ENCODE data around the gene RRM2.
A peak's percentile ranks its signal among the peaks of the same experiment; 100 is the strongest.

RRM2 gene

DNA sequence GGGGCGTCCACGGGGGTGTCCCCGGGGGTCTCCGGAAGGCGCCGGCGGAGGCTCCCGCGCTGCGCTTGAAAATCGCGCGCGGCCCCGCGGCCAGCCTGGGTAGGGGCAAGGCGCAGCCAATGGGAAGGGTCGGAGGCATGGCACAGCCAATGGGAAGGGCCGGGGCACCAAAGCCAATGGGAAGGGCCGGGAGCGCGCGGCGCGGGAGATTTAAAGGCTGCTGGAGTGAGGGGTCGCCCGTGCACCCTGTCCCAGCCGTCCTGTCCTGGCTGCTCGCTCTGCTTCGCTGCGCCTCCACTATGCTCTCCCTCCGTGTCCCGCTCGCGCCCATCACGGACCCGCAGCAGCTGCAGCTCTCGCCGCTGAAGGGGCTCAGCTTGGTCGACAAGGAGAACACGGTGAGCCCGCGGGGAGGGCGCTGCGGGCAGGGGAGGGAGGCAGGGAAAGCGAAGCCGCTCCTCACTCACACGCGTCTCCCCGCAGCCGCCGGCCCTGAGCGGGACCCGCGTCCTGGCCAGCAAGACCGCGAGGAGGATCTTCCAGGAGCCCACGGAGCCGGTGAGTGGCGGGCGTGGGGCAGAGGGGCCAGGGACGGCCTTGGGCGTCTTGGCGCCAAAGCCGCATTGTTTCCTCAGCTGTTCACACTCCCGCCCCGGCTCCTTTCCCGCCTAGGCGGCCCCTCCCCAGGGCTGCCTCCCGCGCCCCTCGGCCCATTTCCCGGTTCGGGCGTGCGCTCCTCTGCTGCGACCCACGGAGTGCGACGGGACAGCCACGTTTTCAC lies at the start of gene RRM2:
RRM2 (plus strand) TSS at position 240 of the 781 bp plus-strand sequence; CDS start at position 300, 60 bp downstream.
- DNase-seq (ENCODE audit: low read depth), result peak; percentile 82

DNA sequence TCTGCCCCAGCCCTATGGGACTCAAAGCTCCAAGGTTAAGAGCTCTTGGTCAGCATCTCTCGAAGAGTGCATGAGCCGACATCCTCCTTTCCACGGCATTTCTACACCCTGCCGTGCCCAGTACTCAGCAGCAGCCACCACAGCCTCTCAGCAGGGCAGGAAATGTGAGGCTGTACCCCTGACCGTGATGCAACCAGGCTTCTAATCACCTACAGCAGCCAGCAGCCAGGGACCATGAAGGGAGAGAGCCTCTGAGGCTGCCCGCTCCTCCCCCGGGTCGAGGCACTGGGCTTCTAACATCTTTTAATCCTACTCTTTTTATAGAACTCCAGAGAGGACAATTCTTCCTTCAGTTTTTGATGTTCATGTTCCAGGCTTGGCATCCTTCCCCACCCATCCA lies 48.8 kb upstream of the RRM2 start:
- no peak for DNase-seq (ENCODE audit: low read depth)

DNA sequence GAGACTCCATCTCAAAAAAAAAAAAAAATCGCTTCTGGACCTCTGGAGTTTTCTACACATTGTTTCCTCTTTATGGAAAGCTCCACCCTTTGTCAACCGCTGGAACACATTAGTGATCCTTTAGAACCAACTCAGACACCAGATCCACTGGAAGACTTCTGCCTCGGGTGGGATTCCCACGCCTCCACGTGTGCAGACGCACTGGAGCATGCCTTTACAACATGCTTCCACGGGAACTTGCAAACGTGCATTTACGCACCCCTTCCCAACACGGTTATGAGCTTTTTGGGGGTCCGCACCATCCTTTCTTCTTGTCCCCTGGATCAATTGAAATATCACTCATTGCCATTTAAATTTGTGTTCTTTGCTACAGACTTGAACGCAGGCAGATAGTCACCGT lies 47.4 kb upstream of the RRM2 start:
- no peak for DNase-seq (ENCODE audit: low read depth)

DNA sequence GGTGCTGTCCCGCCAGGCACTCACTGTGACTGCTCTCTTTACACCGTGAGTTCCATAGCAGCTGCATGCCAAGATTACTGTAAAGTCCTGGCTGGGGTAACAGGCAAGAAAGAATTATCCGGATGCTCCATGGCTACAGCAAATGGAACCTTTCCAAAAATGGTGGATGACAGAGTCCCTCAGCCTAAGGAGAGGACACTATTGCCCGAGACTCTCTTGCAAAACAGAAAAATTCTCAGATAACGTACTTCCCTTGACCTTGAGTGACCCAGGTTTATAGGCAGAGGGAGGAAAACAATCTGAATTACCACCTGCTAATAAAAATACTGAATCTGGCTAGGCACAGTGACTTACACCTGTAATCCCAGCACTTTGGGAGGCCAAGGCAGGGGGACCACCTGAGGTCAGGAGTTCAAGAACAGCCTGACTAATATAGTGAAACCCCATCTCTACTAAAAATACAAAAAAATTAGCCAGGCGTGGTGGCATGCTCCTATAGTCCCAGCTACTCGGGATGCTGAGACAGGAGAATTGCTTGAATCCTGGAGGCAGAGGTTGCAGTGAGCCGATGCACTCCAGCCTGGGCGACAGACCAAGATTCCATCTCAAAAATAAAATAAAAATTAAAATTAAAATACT lies 46.8 kb upstream of the RRM2 start:
- DNase-seq (ENCODE audit: low read depth), result no peak

DNA sequence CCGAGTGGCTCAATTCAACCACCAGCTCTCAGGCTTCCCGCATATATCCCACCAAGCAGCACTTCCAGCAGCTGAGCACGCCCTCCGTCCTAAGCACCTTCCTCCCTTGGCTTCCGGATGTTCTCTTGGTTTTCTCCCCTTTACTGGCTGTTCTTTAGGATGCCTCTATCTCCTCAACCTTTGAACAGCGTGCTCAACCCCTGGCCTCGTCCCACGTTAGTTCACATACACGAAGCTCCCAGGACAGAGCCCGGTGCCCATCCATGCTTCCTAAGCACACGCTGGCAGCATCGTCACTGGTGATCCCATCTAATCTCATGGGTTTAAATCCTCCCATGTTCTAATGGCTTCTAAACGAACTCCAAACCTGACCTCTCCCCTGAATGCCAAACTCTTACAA lies 46.0 kb upstream of the RRM2 start:
- DNase-seq (ENCODE audit: low read depth), result no peak

DNA sequence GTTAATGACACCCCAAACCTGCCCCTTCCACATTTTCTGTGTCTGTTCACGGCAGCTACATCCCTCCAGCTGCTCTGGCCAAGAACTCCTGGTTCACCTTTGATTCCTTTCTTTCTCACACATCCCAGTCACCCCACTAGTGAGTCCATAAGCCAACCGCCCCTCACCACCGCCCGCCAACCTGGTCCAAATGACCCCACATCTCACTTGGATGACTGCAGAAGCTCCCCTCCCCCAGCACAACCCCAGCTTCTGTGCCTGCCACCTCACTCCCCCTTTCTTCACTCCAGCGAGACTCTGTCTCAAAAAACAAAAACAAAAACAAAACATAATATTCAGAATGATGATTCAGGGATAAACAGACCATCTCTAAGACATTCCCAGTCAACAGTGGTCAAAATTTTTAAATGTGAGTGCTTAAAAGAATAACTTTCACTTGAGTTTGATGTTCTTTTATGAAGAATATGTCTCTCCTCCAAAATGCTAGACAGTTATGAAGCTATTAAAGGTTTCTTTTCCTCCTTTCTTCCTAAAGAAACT lies 45.5 kb upstream of the RRM2 start:
- DNase-seq (ENCODE audit: low read depth), result no peak

DNA sequence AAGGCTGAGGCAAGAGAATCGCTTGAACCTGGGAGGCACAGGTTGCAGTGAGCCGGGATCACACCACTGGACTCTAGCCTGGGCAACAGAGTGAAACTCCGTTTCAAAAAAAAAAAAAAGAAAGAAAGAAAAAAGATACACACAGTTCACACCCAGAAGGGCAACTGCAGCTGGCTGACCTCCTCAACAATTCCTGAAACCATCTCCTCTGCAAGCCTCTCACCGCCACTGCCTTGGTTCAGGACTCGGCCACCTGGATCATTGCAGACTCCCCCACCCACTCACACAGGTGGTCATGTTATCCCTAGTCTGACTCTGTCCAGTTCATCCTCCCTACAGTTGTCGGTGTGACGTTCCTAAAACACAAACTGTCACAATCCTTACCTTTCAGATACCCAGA lies 44.5 kb upstream of the RRM2 start:
- DNase-seq (ENCODE audit: low read depth), result no peak

DNA sequence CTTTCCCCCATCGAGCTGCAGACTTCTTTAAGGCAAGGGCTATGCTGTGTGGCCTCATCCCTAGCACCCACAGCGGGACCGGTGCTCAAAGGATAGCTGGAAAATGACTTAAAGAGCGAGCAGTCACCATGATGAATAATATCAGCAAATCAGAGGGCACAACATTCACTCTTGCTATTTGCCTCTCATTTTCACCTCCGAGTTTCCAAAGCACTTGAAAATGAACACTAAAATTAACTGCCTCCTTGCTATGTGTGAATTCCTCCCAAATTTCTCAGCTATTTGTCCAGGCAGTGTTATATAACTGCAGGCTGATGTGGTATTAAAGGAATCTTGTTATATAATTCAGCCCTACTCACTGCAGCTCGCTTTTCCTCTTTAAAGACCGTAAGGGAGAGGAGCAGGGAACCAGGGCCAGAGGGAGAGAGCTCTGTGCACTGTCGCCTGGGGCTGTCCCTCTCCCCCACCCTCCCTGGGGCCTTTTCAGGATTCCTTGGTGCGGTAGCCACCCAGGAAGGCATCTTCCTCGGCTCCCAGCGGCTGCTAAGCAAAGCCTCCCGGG lies 43.8 kb upstream of the RRM2 start:
- no peak for DNase-seq (ENCODE audit: low read depth)

DNA sequence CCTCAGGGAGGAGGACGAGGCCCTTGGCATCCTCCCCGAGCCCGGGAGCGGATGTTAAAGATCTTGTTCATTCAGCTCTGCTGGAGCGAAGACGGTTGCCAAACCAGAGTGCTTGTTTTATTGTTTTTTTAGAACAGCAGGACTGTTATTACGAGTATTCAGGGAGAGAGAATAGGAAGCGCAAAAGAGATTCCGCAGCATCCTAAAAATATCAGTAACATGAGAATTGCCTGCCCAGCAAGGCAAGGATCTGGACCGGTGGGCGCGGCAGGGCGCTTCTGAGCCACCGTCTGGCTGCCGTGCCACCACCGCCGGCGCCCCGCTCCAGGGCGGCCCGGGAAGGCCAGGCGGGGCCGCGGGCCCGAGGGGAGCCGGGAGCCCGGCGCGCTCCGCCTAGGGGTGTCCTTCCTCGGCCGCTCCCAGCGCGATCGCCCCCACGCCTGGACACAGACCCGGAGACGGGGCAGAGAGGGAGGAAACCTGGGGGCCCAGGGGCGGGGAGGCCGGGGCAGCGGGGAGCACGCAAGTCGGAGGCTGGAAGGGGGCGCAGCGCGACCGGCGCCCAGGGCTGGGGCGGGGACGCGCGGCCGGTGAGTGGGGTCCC lies 43.2 kb upstream of the RRM2 start:
- no peak for DNase-seq (ENCODE audit: low read depth)

DNA sequence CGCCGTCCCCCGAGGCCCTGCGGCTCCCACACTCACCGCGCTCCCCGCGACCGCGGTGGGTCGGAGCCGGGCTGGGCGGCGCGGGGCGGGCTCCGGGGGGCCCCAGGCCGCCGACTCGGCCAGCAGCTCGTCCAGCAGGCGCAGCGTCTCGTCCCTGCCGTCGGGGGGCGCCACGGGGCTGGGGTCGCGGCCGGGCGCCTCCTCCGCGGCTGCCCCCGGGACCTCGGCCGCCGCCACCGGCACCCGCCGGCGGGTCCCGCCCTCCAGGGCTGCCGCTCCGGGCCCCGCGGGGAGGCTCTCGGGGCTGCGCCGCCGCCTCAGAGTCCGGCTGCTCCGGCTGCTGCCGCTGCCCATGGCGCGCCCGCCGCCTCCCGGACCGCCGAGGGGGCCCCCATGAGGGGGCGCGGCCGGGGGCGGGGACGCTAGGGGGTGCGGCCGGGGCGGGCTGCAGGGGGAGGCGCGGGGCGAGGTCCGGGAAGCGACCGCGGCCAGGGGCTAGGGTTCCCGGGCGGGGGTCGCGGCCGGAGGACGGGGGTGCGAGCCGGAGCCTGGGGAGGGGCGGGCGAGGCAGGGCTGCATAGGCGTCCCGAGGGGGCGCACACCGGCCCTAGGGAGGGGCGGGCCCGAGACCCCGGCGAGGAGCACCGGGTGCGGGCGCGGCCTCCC lies 42.5 kb upstream of the RRM2 start, which contains the start of gene CYS1:
CYS1 (minus strand) TSS at position 542 of the 666 bp plus-strand sequence; CDS start at position 354, 188 bp downstream.
- DNase-seq (ENCODE audit: low read depth), result no peak

DNA sequence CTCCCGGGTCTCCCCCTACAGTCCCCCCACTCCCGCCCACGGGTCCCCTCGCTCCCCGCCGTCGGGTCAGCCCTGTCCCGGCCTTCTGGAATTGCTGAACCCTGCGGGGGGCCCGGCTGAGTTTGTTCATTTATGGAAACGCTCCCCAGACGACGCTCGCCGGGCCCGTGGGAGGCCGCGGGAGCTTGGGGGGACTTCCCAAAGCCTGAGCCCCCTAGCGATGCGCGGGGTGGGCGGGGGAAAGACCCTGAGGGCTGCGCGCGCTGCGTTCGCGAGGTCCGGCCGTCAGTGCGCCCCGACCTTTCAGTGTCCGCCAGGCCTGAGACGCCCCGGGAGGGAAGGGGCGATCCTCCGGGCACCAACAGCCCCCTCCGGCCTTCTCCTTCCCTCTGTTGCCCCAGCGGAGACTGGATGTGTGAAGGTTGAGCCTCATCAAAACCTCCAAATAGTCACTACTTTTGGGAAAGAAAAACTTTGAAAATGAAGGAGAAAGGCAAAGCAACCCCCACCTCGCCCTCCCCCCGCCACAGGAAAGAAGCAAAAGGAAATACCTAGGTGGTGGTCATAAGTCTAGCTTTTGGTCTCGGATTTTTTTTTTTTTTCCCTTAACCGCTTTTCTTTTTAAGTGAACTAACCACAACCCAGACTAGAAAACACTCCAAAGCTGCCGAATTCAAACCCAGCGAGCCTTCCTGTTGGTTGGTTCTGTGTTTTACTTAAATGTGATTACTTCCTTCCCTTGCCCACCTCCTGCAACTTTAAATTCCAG lies 41.8 kb upstream of the RRM2 start:
- no peak for DNase-seq (ENCODE audit: low read depth)

DNA sequence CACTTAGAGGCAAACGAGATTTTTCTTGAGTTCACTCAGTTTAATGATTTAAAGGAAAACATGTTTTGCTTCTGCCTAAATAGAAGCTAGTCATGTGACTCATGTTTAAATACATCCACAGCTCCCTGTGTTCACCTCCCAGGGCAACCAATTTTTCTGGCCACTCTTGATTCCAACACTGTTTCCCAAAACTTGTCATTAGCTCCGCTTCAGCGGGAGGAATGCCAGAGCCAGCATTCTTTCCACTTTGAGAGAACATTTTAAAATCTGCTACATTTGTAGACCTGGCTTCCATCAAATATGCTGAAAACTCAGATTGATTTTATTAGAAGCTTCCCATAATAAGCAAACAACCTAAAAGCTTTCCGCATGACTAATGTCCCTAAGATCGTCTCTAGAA lies 39.5 kb upstream of the RRM2 start:
- DNase-seq (ENCODE audit: low read depth), result no peak

DNA sequence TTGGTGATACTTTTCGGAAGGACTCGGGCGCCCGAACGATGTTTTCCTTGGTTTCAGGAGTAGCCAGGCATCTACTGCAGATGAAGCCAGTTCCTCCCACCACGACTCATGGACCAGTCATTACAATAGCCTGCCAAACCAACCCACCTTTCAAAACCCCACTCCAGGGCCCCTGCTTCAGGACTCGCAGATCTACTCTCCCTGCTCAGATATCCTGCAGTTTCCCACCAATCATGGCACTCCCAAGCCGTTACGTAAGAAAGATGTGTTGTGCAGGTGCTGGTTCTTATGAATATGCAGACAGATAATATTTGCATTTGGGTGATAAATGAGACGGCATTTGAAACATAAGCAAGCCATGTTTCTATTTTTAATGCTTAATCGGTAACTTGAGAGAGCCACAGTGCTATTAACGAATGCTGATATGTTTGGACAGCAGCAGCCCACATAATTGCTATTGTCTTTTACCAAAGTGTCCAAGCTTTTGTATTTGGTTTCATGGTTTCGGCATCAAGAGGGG lies 38.8 kb upstream of the RRM2 start:
- DNase-seq (ENCODE audit: low read depth), result no peak

DNA sequence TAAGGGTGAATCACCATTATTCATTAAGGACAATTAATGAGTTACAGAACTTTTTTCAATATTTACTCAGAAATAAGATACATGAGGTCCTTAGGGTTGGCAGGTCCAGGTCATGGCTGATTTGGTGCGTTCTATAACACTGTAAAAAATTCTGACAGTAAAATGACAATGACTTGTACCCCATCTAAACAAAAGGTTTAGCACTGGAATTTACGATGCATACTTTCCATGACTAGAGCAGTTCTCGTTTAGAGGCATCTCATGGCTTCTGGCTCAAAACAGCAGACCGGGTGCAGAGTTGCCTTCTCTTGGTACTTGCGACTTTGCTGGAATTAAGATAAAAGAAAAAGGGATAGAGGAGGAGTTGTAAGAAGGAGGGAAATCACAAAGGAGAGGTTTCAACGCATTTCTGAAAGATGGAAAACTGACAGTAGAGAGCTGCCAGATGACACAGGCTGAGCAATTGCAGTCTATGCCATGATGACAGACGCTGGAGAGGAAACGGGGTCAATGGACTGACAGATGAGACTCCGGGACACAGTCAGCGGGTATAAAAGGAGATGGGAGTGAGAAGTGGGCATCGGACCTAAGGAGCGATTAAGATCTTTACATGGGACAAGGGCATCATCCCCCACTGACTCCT lies 38.2 kb upstream of the RRM2 start:
- DNase-seq (ENCODE audit: low read depth), result no peak

DNA sequence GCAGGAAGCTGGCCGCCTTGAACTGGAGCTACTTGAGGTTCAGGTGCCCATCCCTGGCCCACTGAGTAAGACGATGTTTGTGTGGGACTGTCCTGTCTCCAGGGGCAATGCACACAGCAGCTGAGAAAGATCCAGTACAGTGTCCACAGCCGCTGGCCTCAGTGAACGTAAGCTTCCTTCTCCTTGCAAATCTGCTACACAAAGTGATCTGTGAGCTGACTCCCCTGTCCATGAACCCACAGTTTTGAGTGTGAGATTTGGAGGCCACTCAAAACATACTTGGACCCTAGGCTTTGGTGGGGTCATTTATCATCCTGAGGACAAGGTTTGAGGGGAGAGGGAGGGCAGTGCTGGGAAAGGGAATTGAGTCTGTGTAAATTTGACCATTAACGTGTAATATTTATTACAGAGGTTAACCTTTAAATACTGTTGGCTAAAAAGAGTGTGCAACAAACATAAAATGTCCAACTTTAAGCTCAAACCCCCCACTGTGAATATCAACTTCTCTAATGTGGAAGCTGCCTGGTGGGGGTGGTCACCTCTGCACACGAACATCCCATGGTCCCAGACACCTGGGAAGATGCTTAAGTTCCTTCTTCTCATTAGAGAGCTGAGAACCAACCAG lies 37.4 kb upstream of the RRM2 start:
- no peak for DNase-seq (ENCODE audit: low read depth)

DNA sequence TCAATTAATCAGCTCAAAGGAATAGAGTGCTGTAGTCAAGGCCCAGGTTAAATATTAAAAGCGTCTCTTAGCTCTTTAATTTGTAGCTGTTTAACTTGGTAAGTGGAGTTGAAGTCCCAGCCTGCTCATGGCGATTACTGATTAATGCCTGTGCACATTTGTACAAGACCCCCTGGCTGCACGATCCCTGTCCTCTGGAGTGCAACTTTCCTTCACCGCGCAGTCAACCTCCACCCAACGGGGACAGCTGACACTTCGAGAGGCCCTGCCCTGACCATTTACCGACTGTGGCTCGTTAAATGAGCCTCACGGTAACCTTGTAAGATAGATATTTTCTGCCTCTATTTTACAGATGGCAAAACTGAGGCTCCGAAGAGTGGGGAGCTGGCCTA lies 36.9 kb upstream of the RRM2 start:
- DNase-seq (ENCODE audit: low read depth), result no peak

DNA sequence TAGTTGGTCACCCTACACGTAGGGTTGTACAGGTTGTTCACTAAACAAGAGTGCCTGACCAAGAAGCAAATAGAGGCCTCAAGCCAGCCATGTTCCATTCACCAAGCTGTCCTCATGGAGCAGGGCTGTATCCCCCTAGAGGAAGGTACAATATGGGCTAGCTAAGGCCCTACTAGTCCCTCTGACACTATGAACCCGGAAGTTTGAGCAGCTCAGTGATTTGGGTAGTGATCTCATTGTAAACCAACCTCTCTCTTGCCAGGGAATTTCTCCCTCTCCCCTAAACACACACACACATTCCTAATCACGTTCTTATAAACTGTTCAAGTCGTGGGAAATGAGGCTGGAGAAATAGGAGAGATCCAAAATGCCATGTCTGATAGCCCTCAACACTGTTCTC lies 35.6 kb upstream of the RRM2 start:
- DNase-seq (ENCODE audit: low read depth), result no peak

DNA sequence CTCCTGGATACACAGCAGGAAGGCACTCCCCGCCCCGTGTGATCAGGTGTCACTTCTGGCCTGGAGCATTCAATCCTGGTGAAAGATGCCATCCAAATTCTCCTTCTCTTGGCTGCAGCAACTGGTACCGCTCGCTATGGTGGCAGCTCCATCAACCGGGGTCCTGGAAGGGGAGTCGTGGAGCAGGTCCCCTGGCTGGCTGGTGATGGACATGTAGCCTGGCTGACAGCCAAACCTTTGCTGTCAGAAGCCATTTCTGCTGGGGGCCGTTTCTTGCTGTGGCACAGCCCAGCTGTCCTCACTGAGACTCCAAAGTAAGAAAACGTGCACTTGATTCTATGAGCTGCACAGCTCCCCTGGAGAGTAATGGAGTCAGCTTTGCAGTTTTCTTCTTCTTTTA lies 35.2 kb upstream of the RRM2 start:
- no peak for DNase-seq (ENCODE audit: low read depth)

DNA sequence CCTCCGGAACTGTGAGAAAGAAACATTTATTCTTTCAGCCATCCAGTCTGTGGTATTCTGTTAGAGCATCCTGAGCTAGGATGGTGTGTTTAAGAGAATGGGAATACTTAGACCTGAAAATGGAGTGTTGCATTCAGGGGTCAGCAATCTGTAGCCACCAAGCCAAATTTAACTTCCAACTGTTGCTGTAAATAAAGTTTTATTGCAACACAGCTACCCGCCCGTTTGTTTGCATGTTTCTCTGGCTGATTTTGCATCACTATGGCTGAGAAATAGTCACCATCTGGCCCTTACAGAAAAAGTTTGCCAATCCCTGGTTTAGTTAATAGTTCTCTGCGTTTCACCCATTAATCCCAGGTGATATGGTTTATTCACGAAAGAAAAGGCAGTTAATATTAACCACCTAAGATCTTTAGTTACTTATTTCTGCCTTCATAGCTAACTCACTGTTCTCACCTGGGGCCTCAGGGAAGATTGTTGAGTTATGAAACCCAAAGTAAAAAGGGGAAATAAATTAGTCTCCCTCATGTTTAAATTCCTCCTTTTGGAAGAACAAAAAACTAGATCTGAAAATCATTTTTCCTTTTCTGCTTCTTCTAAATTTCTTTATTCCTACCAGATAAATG lies 32.9 kb upstream of the RRM2 start:
- no peak for DNase-seq (ENCODE audit: low read depth)
